PFSK-1 (cell line): ENCODE data around the gene OR56B4.

ENCODE experiments used
- POLR2AphosphoS5 ChIP-seq: IDR thresholded peaks from 2 replicates; pipeline ENCODE4 v1.6.1; 2012; ENCODE audit warnings: low read depth, mild to moderate bottlenecking, control low read depth, low read length, moderate library complexity
- TAF1 ChIP-seq: IDR thresholded peaks from 2 replicates; pipeline ENCODE4 v1.6.1; 2012; ENCODE audit warnings: low read length, control low read depth, borderline replicate concordance; ENCODE audit not compliant: insufficient read depth

- TF ChIP-seq TAF1 (no peak), POLR2AphosphoS5 (no peak)
Observed at GRCh38 chr11:6127881-6128280, 20.4 kb downstream of the OR56B4 start.
